GM12801 (cell line): Measurements from ENCODE around the gene SH3BGRL2.

Experiments used
- CTCF ChIP-seq: IDR thresholded peaks from one replicate; pipeline ENCODE4 v1.5.1; 2011; ENCODE audit warnings: control low read depth; ENCODE audit not compliant: insufficient read length; ENCODE audit errors: extremely low read depth

SH3BGRL2 gene

DNA sequence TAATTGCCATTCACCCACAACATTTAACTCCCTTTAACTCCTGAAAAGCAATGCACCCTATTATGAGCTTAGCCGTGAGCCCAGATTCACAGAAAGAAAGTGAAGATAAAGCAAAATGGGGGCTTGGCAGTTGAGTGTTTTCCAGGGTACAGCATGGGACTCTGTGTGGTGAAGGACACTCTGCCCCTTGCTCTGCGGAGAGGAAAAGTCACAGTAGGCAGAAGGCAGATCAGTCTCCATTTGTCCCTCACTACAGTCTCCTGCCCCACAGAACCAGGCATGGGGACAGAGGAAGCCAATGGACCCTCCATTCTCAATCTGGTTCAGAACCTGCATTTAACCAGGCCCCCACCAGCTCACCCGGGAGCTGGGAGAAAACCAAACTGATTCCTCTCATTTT, 30.8 kb upstream of the SH3BGRL2 start:
- TF ChIP-seq CTCF: no peak

DNA sequence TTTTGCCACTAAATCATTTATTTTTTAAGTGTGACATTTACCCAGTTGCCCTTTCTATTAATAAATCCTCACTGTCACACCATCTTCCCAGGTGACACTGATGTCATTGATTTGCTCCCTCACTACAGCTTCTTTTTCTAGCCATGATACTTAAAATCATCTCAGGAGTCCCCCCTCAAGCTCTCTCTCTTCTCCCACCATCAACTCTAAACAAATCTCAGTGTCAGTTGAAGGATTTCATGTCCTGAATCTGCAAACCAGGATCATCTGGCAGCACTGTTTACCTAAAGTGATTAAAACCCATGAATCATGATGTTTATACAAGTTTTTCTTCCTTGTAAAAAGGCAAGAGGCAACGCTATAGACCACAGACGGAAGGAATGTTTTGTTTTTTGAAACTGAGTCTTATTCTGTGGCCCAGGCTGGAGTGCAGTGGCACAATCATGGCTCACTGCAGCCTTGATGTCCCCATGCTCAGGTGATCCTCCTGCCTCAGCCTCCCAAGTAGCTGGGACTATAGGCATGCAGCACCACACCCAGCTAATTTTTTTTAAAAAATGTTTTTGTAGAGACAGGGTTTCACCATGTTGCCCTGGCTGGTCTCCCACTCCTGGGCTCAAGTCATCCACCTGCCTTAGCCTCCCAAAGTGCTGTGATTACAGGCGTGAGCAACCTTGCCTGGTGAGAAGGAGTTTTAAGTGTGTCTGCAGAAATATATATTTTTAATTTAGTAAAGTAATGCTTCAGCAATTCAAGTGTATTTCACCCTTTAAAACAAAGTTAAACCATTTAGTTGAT, 30.1 kb upstream of the SH3BGRL2 start:
- no peak for TF ChIP-seq CTCF

DNA sequence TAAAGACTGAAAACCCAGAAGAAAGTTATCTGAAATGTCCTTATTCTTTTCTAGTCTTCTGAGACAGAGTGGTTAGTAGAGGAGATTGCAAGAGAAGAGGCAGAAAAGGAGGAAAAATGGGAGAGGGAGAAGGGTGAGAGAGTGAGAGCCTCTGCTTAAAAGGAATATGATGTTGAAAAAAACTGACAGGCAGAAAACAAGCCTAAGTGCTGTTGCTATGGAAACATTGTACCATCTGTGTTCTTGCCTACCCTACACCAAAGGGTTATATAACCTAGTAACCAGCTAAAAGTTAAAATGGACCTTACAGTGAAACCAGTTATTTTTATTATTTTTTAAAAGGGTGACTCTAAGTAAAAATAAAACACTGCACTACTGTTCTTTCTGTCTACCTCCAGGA, 28.3 kb upstream of the SH3BGRL2 start:
- no peak for TF ChIP-seq CTCF

DNA sequence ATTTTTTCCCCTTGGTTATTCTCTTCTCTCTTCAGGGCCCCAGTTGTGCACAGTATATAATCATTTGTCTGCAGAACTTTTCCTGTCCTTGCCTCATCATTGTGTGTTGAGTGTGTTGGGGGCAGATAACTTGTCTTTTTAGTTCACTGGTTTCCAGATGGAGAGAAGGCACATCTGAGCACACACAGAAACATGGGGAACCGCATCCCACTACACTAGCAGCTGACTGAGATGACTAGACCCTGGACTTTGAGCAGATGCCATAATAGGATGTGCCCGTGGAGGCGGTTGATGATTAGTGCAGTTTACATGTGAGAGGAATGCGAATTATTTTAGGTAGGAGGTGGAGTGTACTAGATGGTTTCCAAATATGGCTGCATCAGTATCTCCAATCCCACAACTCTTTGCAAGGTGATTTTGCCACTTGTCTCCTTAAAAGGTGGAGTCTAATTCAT, 26.5 kb upstream of the SH3BGRL2 start:
- no peak for TF ChIP-seq CTCF

DNA sequence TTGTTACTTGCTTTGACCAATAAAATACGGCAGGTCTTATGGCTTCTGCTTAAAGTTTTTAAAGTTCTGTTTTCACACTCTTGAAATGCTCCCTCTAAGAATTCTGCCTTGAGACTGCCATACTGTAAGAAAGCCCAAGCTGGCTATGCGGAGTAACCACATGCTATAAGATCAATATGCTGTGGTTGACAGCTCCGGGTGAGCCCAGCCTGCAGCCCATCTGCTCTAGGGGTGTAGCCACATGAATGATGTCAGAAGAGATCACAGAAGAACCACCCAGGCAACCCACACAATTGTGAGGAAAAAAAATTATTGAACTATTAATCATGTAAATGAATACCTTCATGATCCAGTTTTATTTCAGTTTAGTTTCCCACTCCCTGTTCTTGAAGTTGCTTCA, 26.1 kb upstream of the SH3BGRL2 start:
- no peak for TF ChIP-seq CTCF

DNA sequence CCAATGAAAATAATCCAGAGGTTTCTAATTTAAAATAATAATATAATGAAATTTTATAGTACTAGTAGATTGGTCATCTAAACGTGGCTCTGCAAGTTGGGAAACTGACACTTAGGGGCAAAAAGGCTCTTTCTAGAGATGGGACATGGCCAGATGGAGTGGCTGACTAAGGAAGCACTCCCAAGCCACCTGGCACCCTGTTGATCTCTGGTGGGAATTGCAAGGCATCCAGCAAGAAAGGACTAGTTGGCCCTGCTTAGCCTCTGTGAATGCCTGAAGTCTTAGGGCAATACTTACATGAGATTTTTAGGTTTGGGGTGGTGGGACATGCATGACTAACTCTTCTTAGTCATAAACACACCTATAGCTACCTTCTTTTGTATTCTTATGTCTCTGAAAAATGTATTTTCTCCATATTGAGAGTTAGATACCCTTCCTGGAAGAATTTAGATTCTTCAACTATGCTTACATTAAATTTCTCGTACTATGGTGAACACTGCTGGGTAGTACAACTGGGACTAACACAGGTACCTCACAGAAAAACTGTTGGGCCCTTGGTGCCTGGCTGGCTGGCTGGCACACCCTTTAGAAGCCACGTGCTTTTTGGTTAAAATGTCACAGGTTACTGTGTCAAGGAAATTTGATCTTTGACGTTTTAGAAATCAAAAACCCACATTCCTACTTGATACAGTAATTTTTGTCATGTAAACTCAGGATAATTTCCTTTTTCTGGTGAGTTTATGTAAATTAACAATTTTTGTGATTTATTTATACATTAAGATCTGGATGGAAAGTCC, 25.0 kb upstream of the SH3BGRL2 start:
- no peak for TF ChIP-seq CTCF

- no peak for TF ChIP-seq CTCF
These were observed 24.1 kb upstream of the SH3BGRL2 start for GRCh38 chr6:79607000-79607399.
